NCI-H82 treated with DMSO at 0.1 percent for 48 hours (cell line): ENCODE data around the gene GNAS.
"Not testable (repeated sequence)": the region's sequence is repeated elsewhere in the genome, so short reads cannot be mapped to it uniquely, and the experiment has no call there.

Experiments
- DNase-seq: peaks from one replicate; lab custom pipeline; 2025; ENCODE audit not compliant: unreplicated experiment; lab: John Stamatoyannopoulos, UW

Gene GNAS

DNA sequence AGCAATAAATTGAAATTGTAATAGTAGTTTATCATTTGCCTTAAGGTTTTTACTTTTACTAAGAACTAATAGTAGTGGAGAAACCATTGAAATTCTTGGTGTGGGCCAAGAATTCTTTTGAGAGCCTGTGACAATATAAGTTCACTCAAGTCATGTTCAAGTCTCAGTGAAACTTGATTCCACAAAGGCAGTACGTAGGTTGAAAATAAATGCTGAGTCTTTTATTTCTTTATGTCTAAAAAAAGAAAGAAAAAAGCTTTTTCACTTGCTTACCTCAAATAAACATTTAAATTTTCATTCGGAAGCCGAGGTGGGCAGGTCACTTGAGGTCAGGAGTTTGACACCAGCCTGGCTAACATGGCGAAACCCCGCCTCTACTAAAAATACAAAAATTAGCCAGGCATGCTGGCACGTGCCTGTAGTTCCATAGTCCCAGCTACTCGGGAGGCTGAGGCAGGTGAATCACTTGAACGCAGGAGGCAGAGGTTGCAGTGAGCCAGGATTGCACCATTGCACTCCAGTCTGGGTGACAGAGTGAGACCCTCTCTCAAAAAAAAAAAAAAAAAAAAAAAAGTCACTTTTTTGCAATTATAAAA, 70.7 kb downstream of the GNAS start:
- DNase-seq, result no peak

DNA sequence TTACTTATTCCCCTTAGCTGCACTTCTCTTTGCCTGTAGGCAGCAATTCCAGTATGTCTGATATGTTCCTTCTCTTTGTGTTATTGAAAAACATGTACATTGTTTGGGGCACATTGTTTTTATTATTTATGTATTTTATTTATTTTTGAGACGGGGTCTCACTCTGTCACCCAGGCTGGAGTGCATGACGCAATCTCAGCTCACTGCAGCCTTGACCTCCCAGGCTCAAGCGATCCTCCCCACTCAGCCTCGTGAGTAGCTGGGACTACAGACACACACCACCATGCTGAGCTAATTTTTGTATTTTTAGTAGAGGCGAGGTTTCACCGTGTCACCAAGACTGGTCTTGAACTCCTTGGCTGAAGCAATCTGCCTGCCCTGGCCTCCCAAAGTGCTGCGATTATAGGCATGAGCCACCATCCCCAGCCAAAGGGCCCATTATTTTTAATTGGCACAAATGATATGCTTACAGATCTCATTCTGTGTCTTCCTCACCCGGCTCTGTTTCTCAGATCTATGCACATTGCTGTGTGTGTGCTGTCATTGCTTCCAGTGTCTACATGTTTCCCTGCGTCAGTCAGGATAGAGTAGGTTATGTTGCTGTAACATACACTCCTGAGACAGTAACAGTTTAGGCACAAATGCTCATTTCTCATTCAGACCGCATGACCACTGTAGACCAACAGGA, 74.4 kb downstream of the GNAS start:
- no peak for DNase-seq

GRCh38 chr20:58927490-58928061, 75.1 kb downstream of the GNAS start:
- DNase-seq, result no peak

GRCh38 chr20:58930496-58930895, 78.0 kb downstream of the GNAS start:
- DNase-seq, result no peak

- DNase-seq, result no peak
These were observed 79.7 kb downstream of the GNAS start for GRCh38 chr20:58932170-58932569.

DNA sequence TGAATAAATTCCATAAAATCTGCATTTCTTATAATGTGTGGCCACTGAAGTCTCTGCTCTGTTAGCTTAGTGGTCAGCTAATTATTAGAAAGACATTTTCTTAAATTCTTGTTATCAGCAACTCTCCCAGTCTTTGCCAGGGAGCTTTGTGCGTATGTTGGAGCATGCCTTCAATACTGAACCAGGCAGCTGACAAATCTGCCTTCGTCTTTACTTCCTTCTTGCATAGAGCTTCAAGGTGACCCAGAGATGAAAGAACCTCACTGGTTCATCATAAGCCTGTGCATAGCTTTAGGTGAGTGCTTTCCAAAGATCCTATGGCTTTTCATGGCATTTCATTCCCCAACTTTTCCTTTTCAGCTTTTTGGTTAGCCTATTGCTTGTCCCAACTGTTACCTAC, 85.6 kb downstream of the GNAS start:
- no peak for DNase-seq

DNA sequence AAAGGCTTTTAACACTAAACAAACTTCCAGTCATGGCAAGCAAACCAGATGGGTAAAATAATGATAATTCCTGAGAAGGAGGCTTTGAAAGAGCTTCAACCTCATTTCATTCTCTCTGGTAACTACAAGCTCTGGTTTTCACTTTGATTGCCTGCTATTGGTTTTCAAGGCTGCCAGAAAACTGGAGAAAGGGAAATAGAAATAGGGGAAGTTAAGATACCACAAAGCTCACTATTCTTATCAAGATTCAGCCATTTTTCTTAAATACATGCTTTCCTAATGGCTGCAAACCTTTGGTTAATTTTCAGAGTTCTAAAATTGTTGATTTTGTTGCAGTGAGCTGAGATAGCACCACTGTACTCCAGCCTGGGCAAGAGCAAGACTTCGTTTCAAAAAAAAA, 86.0 kb downstream of the GNAS start:
- DNase-seq, result no peak

DNA sequence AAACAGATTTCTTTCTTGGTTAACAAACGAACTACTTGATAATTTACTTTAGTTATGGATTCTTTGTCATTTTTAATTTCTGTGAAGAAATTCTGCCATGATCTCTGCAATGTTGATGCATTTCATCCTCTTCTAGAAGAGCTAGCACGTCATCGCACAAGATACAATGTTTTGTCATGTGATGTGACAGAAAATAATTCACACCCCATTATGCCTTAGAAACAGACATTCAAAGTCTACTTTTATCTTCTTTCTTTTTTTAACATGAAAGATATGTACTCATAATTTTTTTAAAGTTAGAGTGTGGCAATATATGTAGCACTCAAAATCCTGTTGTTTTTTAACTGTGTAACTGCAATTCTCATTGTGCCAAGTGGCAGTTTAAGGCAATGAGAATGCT, 89.0 kb downstream of the GNAS start:
- no peak for DNase-seq

DNA sequence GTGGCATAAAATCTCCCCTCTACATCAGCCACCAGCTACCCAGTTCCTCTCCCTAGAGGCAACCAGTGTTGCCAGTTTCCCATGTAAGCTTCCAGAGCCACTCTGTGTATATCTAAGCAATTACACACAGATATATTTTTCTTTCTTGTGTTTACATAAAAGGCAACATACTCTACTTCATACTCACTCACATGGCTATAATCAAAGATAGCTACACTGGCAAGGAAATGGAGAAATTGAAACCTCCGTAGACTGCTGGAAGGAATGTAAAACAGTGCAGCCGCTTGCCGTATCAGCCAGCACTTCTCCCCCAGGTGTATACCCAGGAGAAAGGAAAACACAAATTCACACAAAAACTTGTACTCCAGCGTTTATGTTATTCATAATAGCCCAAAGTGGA, 90.0 kb downstream of the GNAS start:
- no peak for DNase-seq

- no peak for DNase-seq
These were observed 92.1 kb downstream of the GNAS start for GRCh38 chr20:58944610-58945009.

DNA sequence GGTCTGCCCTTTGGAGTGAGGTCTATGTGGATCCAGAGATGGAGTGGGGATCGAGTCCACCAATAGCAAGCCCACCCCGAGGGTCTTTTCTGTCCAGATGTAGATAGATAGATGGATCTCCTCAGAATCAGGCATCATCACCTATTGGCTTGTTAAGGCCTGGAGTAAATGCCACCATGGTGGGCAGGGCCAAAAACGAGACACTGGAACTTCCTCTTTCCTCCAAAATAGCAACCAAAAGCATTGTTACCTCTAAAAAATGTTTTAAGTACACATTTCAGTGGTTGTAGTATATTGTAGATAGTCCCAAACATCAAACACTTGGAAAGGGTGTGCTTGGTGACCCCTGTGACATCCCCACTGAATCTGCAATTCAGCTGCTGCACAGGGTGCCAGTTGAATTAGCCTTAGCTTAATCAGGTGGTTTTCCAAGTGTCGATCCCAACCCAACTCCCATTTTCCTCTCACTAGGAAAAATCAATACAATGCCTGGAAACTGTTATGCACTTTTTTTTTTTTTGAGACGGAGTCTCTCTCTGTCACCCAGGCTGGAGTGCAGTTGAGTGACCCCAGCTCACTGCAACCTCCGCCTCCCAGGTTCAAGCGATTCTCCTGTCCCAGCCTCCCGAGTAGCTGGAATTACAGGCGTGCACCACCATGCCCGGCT, 93.6 kb downstream of the GNAS start:
- no peak for DNase-seq

GRCh38 chr20:58947797-58948388, 95.4 kb downstream of the GNAS start:
- DNase-seq, result not testable (repeated sequence)

GRCh38 chr20:58950603-58951002, 98.1 kb downstream of the GNAS start:
- no peak for DNase-seq

DNA sequence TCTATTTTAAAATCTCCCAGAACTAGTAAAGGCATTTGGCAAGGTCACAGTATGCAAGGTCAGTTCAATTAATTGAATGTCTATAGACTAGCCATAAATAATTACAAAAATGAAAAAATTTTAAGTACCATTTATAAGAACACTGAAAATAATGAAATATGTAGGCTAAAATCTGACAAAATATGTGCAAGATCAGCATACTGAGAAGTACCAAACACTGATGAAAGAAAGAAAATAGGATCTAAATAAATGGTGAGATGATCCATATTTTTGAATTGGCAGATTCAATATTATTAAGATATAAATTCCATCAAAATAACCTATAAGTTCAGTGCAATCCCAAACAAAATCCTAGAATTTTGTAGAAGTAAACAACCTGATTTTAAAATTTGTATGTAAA, 100.5 kb downstream of the GNAS start:
- no peak for DNase-seq

DNA sequence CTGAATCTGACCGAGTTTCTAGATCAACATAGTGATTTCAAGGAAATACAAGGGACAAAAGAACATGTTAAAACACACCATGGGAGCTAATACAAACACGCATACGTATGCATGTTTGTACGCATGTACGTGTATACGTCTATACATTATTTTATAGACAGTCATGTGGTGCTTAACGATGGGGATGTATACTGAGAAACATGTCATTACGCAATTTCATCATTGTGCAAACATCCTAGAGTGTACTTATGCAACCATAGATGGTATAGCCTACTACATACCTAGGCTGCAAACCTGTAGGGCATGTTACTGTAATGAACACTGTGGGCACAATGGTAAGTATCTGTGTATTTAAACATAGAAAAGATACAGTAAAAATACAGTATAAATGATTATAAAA, 103.6 kb downstream of the GNAS start:
- no peak for DNase-seq

DNA sequence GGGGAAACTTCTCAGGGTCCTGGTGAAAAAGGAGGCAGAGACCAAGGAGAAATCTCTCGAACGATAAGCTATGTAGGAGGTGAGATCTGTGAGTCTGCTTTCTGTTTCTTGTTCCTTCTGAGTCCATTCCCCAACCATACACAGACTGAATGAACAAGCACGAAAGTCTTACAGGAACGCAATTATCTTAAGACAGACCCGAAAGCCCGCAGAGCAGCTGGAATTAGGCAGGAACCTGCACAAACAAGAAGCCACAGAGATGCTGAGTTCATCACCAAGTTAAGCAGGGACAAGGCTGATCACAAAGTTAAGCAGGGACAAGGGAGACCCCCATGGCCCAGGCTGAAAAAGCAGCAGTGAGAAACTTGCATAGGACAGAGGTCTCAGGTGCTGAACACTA, 107.1 kb downstream of the GNAS start:
- DNase-seq, result no peak
